ENCODE measurements around the gene HACD2. TPM values are rescaled to one million over a fixed set of nuclear protein-coding genes. Genes with fewer than 3 reads are reported as not detected.

HACD2 gene
- total and polyA plus RNA-seq, 9 of the 15 experiments (the other 6 are each of a cell fraction or from before 2014, with no cell fraction given) = 1.3 to 10.5 (median 3.8) TPM

- H3K9ac ChIP-seq (ENCODE audit: insufficient read depth in 1 of 2, low read depth in 2 of 2, low read length in 2 of 2) = no peak overlapping the region
- no peak for ATAC-seq
- 75% methylated on average over 2 of the region's 2 CpGs for WGBS (ENCODE audit: insufficient coverage, low coverage, missing lambda C conversion rate)
- no peak for FAIRE-seq
- H3K4me1 ChIP-seq (replicated peaks in 1 of 2; ENCODE audit: control insufficient read depth in 2 of 2, insufficient read depth in 2 of 2, low read length in 2 of 2) = no peaks in the 10 kb centered on the region
- no peak overlapping the region for H3K4me2 ChIP-seq (ENCODE audit: insufficient read depth, low read length)
- ChIA-PET CTCF (ENCODE audit: low intra/inter-chr PET ratio) (no interaction called here), POLR2A (no interaction called here)
- intact Hi-C loops (cut with micrococcal nuclease) (no loop called here), in situ Hi-C loops (cut with MboI) (no loop called here)
- BruUV-seq (replicated peaks) = no TSS peak
- H3K9me1 ChIP-seq (ENCODE audit: control insufficient read depth, insufficient read depth, low read length) = no peaks in the 10 kb centered on the region
- DNase-seq (ENCODE audit: extremely low read depth in 1 of 4, low spot score in 3 of 4) = no peak
- H3K4me3 ChIP-seq = no peak overlapping the region
- H3K36me3 ChIP-seq (ENCODE audit: control insufficient read depth, insufficient read depth, low read length) = no peaks in the 10 kb centered on the region
- H3K79me2 ChIP-seq (ENCODE audit: control insufficient read depth, insufficient read depth, low read length) = no peaks in the 10 kb centered on the region
- no peak overlapping the region for H2AFZ ChIP-seq (ENCODE audit: low read depth, low read length)
- no peaks in the 10 kb centered on the region for H4K20me1 ChIP-seq (replicated peaks; ENCODE audit: control insufficient read depth, insufficient read depth, low read length)
- no peak for TF ChIP-seq HEY1 (CRISPR knock-in tag; IDR thresholded peaks at IDR 0.05; ENCODE audit: borderline replicate concordance)
- TF ChIP-seq ZNF354B (CRISPR knock-in tag; IDR thresholded peaks at IDR 0.05) = no peak
- TF ChIP-seq ZNF639 (CRISPR knock-in tag; conservative IDR thresholded peaks at IDR 0.05 in 1 of 2, IDR thresholded peaks at IDR 0.05 in 1 of 2) = no peak
- no peak for TF ChIP-seq CREB3L1 (IDR thresholded peaks at IDR 0.05; ENCODE audit: borderline replicate concordance, low read depth)
- TF ChIP-seq THRAP3 (IDR thresholded peaks at IDR 0.05; ENCODE audit: borderline replicate concordance) = no peak
- no peak for TF ChIP-seq ZBTB1 (CRISPR knock-in tag; IDR thresholded peaks at IDR 0.05; ENCODE audit: borderline replicate concordance, low read depth)
- no peak for TF ChIP-seq BCLAF1 (IDR thresholded peaks at IDR 0.05; ENCODE audit: borderline replicate concordance in 1 of 2, control insufficient read depth in 1 of 2, low read depth in 2 of 2, low read length in 1 of 2)
- no peaks in the 10 kb centered on the region for H3K27me3 ChIP-seq (ENCODE audit: control insufficient read depth in 2 of 2, insufficient read depth in 2 of 2, low read length in 2 of 2)
- no peaks in the 10 kb centered on the region for H3K9me3 ChIP-seq (replicated peaks; ENCODE audit: control insufficient read depth, insufficient read depth, low read depth, low read length)
- H3K27ac ChIP-seq (ENCODE audit: extremely low read depth, low read depth, low read length) = no peak overlapping the region
These were observed 51.2 kb downstream of the HACD2 start for GRCh38 chr3:123533554-123534159.
